H1 (cell line): ENCODE data around the gene TMEM182. TPM values are rescaled to one million over a fixed set of nuclear protein-coding genes. Genes with fewer than 3 reads are reported as not detected.

Experiments
- CHD1 ChIP-seq: IDR thresholded peaks from 2 replicates; pipeline ENCODE4 v1.6.1; 2012; ENCODE audit warnings: low read depth, low read length, improper control_type of control experiment
- CHD7 ChIP-seq: fragments of 300-600 bp; sonication (generic); IDR thresholded peaks from 2 replicates; pipeline ENCODE4 v1.7.1; 2012; ENCODE audit warnings: low read length, moderate library complexity, mild to moderate bottlenecking, inconsistent platforms; ENCODE audit not compliant: insufficient replicate concordance
- CTBP2 ChIP-seq: IDR thresholded peaks from 2 replicates; pipeline ENCODE4 v1.7.0; 2011; ENCODE audit warnings: borderline replicate concordance, mild to moderate bottlenecking, moderate library complexity, mixed read lengths, low read length; ENCODE audit not compliant: insufficient read depth, insufficient read length
- FOSL1 ChIP-seq: IDR thresholded peaks from 2 replicates; pipeline ENCODE4 v1.6.1; 2011; ENCODE audit warnings: mild to moderate bottlenecking, low read depth, low read length, moderate library complexity; ENCODE audit not compliant: insufficient read depth
- HDAC6 ChIP-seq: IDR thresholded peaks from one replicate; pipeline ENCODE4 v1.7.1; 2012; ENCODE audit warnings: low read depth, mild to moderate bottlenecking, inconsistent platforms, low read length, moderate library complexity
- RFX5 ChIP-seq: IDR thresholded peaks from 2 replicates; pipeline ENCODE4 v1.6.1; 2011; ENCODE audit warnings: low read depth, low read length, improper control_type of control experiment, borderline replicate concordance
- SIX5 ChIP-seq: IDR thresholded peaks from 2 replicates; pipeline ENCODE4 v1.6.1; 2011; ENCODE audit warnings: mild to moderate bottlenecking, low read depth, low read length
- polyA plus RNA-seq, 7 experiments: library from polyadenylated mRNA; depleted of rRNA in 3 of 7; stranded (reverse) in 5 of 7; unstranded in 2 of 7; fragments of >200 nt in 5 of 7; fragments of 200-250 nt in 2 of 7; gene quantifications; 1 replicate in 5 of 7; 2 replicates in 1 of 7; 4 replicates in 1 of 7; pipeline versions ENCODE4 v1.2.1 to v1.2.3, GENCODE V29; 2011 to 2013; ENCODE audit warnings: missing spikeins in 2 of 7, mixed read lengths in 2 of 7
- total RNA-seq: library from RNA; stranded (reverse); fragmentation: NEBNext Ultra II Directional; extraction: Animal tissue kit (Norgen Biotek cat#: 25700); gene quantifications from 2 replicates; pipeline ENCODE4 v1.2.1, GENCODE V29; 2021

The TMEM182 gene
- total and polyA plus RNA-seq, 2 of the 8 experiments (the other 6 are each of a cell fraction or from before 2014, with no cell fraction given), result 3.1 to 4.3 TPM

DNA sequence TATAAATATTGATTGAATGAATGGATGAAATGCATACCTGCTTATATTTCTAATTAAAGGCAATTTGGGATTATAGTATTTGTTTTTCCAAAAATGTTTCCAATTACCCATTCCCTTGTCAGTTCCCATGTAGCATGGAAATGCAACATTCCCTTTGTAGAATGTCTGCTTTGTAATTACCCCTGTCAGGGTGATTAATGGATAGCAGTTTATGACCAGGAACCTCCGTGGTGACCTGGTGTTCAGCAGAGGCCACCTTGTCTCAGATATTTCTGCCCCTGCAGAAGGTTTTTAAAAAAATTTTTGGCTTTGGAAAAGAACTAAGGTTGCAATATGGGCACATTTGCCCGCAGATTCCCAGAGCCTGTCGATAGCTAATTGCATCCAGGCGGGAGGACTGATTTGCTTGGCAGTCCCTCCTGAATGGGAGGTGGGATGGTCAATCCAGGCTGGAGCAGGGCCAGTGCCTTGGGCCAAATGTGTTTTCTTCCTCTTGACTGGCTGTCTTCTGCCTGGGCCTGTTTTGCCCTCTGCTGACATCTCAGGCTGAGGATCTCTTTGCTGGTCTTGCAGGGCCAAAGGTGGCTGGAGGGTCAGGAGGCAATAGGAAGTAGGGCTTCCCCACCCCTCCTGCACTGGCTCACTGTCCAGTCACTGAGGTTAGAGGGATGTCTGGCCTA, 82.1 kb downstream of the TMEM182 start (continued):
- TF ChIP-seq CHD7 (no peak), CHD1 (no peak), HDAC6 (no peak), SIX5 (no peak), FOSL1 (no peak), CTBP2 (no peak), RFX5 (no peak)
